GM12878 (cell line): ENCODE results near the gene NLRP6. TPM values are rescaled to one million over a fixed set of nuclear protein-coding genes. Genes with fewer than 3 reads are reported as not detected.

Experiments
- ATAC-seq: fragments of 200-7000 bp; cut with Tn5 transposase; 3 replicates; pipeline ENCODE4 v1.9.1; 2020; ENCODE audit warnings: mild to moderate bottlenecking, moderate library complexity
- BruUV-seq: library from RNA; stranded (reverse); fragments of 400-500 nt; replicated peaks from 2 replicates; lab custom pipeline; 2021; lab: Mats Ljungman, UMichigan
- CTCF ChIA-PET: fragments of 300-600 bp; sonication (Branson Sonifier 250); formaldehyde crosslinking; extraction: SDS; loops from one replicate; lab custom pipeline; 2021; ENCODE audit warnings: inconsistent platforms; lab: Yijun Ruan, JAX
- POLR2A ChIA-PET: fragments of 350-600 bp; formaldehyde crosslinking; extraction: SDS; loops from one replicate; lab custom pipeline; 2021; ENCODE audit warnings: inconsistent platforms; lab: Charles Lee
- RAD21 ChIA-PET: fragments of 300-600 bp; sonication (Branson Sonifier 250); formaldehyde crosslinking; loops from one replicate; lab custom pipeline; 2023; ENCODE audit warnings: antibody characterized with exemption; ENCODE audit not compliant: unreplicated experiment; lab: Charles Lee
- SMC1A ChIA-PET: fragments of 300-600 bp; sonication (Branson Sonifier 250); formaldehyde crosslinking; loops from one replicate; lab custom pipeline; 2023; ENCODE audit not compliant: unreplicated experiment, uncharacterized antibody; lab: Charles Lee
- DNase-seq: peaks from one replicate; pipeline ENCODE4 v3.0.0-alpha.2; 2011; ENCODE audit warnings: low read depth, low spot score
- FAIRE-seq: peaks from 3 replicates; lab custom pipeline; 2011; peaks lifted over from hg19 to GRCh38; lab: Jason Lieb, UNC
- H2AFZ ChIP-seq: 2 replicates; pipeline ENCODE4 v1.6.0; 2011; ENCODE audit warnings: low read depth, low read length, control low read depth; ENCODE audit not compliant: control insufficient read depth
- H3K27ac ChIP-seq: 2 replicates; pipeline ENCODE4 v1.5.1; 2011; ENCODE audit warnings: control low read depth; ENCODE audit not compliant: control insufficient read depth, insufficient read depth
- H3K27me3 ChIP-seq, 2 experiments: replicated peaks in 1 of 2; 2 replicates each; pipeline versions ENCODE4 v1.6.0 to v1.6.1; 2011; ENCODE audit warnings: low read length in 1 of 2; ENCODE audit not compliant: control insufficient read depth in 2 of 2, insufficient read depth in 2 of 2
- H3K36me3 ChIP-seq, 2 experiments: 2 replicates each; pipeline ENCODE4 v1.5.1; 2011; ENCODE audit warnings: low read length in 1 of 2; ENCODE audit not compliant: control insufficient read depth in 2 of 2, insufficient read depth in 2 of 2
- H3K4me1 ChIP-seq: 2 replicates; pipeline ENCODE4 v1.6.1; 2011; ENCODE audit warnings: mild to moderate bottlenecking, low read length, moderate library complexity, mixed read lengths; ENCODE audit not compliant: control insufficient read depth, insufficient read depth
- H3K4me2 ChIP-seq: 2 replicates; pipeline ENCODE4 v1.6.0; 2011; ENCODE audit warnings: control low read depth; ENCODE audit not compliant: control insufficient read depth, insufficient read depth
- H3K4me3 ChIP-seq: fragments of 200-600 bp; sonication (generic); 2 replicates; pipeline ENCODE4 v1.5.1; 2016
- H3K79me2 ChIP-seq: 2 replicates; pipeline ENCODE4 v1.6.0; 2011; ENCODE audit warnings: low read length; ENCODE audit not compliant: control insufficient read depth, insufficient read depth
- H3K9ac ChIP-seq: 2 replicates; pipeline ENCODE4 v1.8.0; 2011; ENCODE audit warnings: low read length, control low read depth, mixed read lengths; ENCODE audit not compliant: control insufficient read depth, insufficient read depth
- H3K9me3 ChIP-seq: replicated peaks from 3 replicates; pipeline ENCODE4 v1.5.1; 2011; ENCODE audit warnings: mild to moderate bottlenecking, low read length; ENCODE audit not compliant: control insufficient read depth, insufficient read depth
- H4K20me1 ChIP-seq: 2 replicates; pipeline ENCODE4 v1.6.0; 2011; ENCODE audit not compliant: control insufficient read depth, insufficient read depth
- CBX5 ChIP-seq: sonication (generic); IDR thresholded peaks from 2 replicates; pipeline ENCODE4 v1.6.1; 2016; ENCODE audit warnings: low read depth, moderate library complexity, mild to moderate bottlenecking, inconsistent platforms
- CREM ChIP-seq: IDR thresholded peaks from 2 replicates; pipeline ENCODE4 v1.6.1; 2014; ENCODE audit warnings: antibody characterized with exemption, low read depth
- IRF5 ChIP-seq: fragments of 450-650 bp; IDR thresholded peaks from 2 replicates; pipeline ENCODE4 v1.6.1; 2017; ENCODE audit warnings: borderline replicate concordance
- MEF2B ChIP-seq: fragments of 450-650 bp; IDR thresholded peaks from 2 replicates; pipeline ENCODE4 v1.6.1; 2018; ENCODE audit warnings: mild to moderate bottlenecking, moderate library complexity; ENCODE audit not compliant: partially characterized antibody, poor library complexity, severe bottlenecking
- POLR2AphosphoS2 ChIP-seq: IDR thresholded peaks from 2 replicates; pipeline ENCODE4 v1.6.1; 2011; ENCODE audit warnings: low read depth, mild to moderate bottlenecking, low read length, improper control_type of control experiment, moderate library complexity
- RAD51 ChIP-seq: fragments of 450-650 bp; IDR thresholded peaks from 2 replicates; pipeline ENCODE4 v1.6.1; 2016; ENCODE audit warnings: moderate library complexity, mild to moderate bottlenecking, inconsistent platforms
- SUPT20H ChIP-seq: IDR thresholded peaks from 2 replicates; pipeline ENCODE4 v1.6.1; 2011; ENCODE audit warnings: low read depth, mild to moderate bottlenecking, low read length, moderate library complexity, borderline replicate concordance; ENCODE audit not compliant: control insufficient read depth
- WRNIP1 ChIP-seq: IDR thresholded peaks from 2 replicates; pipeline ENCODE4 v1.6.1; 2011; ENCODE audit warnings: low read depth, low read length, improper control_type of control experiment, borderline replicate concordance
- WGBS: methylation state at CpG from one replicate; pipeline ENCODE4 v1.1.6; 2016; ENCODE audit warnings: low lambda C conversion rate; ENCODE audit not compliant: insufficient replicate concordance, insufficient coverage; ENCODE audit errors: missing lambda C conversion rate; 5-methylcytosine and 5-hydroxymethylcytosine counted together
- in situ Hi-C: fragments of 300-500 bp; cut with MboI; formaldehyde crosslinking; loops from 9 replicates; pipeline ENCODE4 v1.14.3; 2018; ENCODE audit warnings: mixed read lengths
- intact Hi-C: fragments of 100-400 bp; cut with micrococcal nuclease; formaldehyde crosslinking; loops from one replicate; pipeline ENCODE4 v1.14.2; 2022; ENCODE audit not compliant: unreplicated experiment
- polyA plus RNA-seq, 11 experiments: library from polyadenylated mRNA; depleted of rRNA in 4 of 11; unstranded in 6 of 11; stranded (reverse) in 5 of 11; fragments of >200 nt; fragmentation: Nextera tagmentation in 4 of 11; fragmentation: Illumina TruSeq in 1 of 11; extraction: Ambion mirVana in 4 of 11; extraction: Trizol in 1 of 11; gene quantifications; 1 replicate in 1 of 11; 2 replicates in 10 of 11; pipeline versions ENCODE4 v1.2.1 to v1.2.3, GENCODE V29; 2011 to 2016; ENCODE audit warnings: inconsistent platforms in 2 of 11, missing spikeins in 2 of 11, low read depth in 1 of 11
- total RNA-seq, 4 experiments: library from RNA; depleted of rRNA in 3 of 4; stranded (reverse); fragments of >200 nt in 3 of 4; fragmentation: Illumina TruSeq in 1 of 4; extraction: Trizol in 1 of 4; gene quantifications; 2 replicates each; pipeline versions ENCODE4 v1.2.1 to v1.2.3, GENCODE V29; 2013 to 2021
- TF ChIP-seq, protein P1 (sequence below): IDR thresholded peaks from 2 replicates; pipeline ENCODE4 v1.6.1; 2012; ENCODE audit warnings: mild to moderate bottlenecking, low read depth, low read length

Gene NLRP6
- total and polyA plus RNA-seq, 10 of the 15 experiments (the other 5 are each of a cell fraction or from before 2014, with no cell fraction given): 0.03 to 0.11 TPM; not detected in 8

DNA sequence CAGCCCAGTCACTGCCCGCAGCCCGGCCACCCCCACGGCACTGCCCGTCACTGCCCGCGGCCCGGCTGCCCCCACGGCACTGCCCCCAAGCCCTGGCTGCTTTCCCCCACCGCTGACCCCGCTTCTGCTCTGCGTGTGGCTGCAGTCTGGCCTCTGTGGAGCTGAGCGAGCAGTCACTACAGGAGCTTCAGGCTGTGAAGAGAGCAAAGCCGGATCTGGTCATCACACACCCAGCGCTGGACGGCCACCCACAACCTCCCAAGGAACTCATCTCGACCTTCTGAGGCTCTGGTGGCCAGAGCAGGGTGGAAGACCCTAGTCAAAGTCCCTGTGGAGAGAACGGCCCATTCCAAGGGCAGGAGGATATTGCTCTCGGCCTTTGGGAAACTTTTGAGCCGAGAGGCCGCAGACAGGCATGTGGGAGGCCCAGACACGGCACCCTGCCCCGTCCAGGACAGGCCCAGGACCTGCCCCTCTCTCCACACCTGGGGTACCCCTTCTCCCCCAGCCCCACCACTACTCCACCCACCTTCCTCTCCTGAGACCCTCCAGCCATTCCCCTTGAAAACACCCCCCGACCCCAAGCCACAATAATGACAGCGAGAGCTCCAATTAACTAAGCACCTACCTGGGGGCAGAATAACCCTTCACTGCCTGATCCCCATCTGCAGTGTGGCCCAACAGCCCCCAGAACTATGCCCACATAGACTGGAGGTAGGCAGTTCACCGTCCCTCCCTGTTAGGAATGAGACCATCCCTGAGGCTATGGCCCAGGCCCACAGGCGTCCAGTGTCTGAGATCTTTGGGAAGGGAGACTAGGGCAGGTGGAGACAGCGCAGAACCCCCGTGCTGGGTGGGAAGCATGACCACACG lies 7.0 kb downstream of the NLRP6 start:
- in situ Hi-C loops: no loop called here
- intact Hi-C loops: no loop called here
- H3K4me2 ChIP-seq: no peak overlapping the region
- H4K20me1 ChIP-seq: no peaks in the 10 kb centered on the region
- ChIA-PET RAD21 (interaction anchor here (1.3 to 1.4 kb wide), 2 partner anchors 35 to 39 kb away, joined by 4 to 5 read pairs; no protein-coding TSS in a partner anchor), CTCF (no interaction called here), POLR2A (interaction anchor here (0.7 to 1.5 kb wide), 2 partner anchors 9 to 415 kb away, joined by 3 to 4 read pairs; no protein-coding TSS in a partner anchor), SMC1A (interaction anchor here (0.6 to 1.7 kb wide), 2 partner anchors 9 to 11 kb away, joined by 3 to 4 read pairs; no protein-coding TSS in a partner anchor)
- no peak for TF ChIP-seq POLR2AphosphoS2
- TF ChIP-seq, protein P1, sequence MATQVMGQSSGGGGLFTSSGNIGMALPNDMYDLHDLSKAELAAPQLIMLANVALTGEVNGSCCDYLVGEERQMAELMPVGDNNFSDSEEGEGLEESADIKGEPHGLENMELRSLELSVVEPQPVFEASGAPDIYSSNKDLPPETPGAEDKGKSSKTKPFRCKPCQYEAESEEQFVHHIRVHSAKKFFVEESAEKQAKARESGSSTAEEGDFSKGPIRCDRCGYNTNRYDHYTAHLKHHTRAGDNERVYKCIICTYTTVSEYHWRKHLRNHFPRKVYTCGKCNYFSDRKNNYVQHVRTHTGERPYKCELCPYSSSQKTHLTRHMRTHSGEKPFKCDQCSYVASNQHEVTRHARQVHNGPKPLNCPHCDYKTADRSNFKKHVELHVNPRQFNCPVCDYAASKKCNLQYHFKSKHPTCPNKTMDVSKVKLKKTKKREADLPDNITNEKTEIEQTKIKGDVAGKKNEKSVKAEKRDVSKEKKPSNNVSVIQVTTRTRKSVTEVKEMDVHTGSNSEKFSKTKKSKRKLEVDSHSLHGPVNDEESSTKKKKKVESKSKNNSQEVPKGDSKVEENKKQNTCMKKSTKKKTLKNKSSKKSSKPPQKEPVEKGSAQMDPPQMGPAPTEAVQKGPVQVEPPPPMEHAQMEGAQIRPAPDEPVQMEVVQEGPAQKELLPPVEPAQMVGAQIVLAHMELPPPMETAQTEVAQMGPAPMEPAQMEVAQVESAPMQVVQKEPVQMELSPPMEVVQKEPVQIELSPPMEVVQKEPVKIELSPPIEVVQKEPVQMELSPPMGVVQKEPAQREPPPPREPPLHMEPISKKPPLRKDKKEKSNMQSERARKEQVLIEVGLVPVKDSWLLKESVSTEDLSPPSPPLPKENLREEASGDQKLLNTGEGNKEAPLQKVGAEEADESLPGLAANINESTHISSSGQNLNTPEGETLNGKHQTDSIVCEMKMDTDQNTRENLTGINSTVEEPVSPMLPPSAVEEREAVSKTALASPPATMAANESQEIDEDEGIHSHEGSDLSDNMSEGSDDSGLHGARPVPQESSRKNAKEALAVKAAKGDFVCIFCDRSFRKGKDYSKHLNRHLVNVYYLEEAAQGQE: no peak
- TF ChIP-seq WRNIP1: no peak
- no peak for TF ChIP-seq CREM
- TF ChIP-seq CBX5: no peak
- no peak for TF ChIP-seq RAD51
- TF ChIP-seq IRF5: no peak
- no peak for TF ChIP-seq SUPT20H
- TF ChIP-seq MEF2B: no peak
- DNase-seq (no peak), ATAC-seq (no peak), FAIRE-seq (no peak)
- H3K9ac ChIP-seq: no peak overlapping the region
- H2AFZ ChIP-seq: no peak overlapping the region
- H3K36me3 ChIP-seq: no peaks in the 10 kb centered on the region
- no peak overlapping the region for H3K27ac ChIP-seq
- peaks cover 8% of the 10 kb centered on the region; the same call in 1 of the 2 replicates for H3K4me1 ChIP-seq
- BruUV-seq: no TSS peak
- WGBS: 54% methylated on average over 29 of the region's 29 CpGs
- H3K9me3 ChIP-seq: no peaks in the 10 kb centered on the region
- H3K4me3 ChIP-seq: no peak overlapping the region
- H3K27me3 ChIP-seq: peaks cover 11% of the 10 kb centered on the region in 2 experiments
- no peaks in the 10 kb centered on the region for H3K79me2 ChIP-seq
